Adrenal gland (tissue), 5 donors: ENCODE measurements around the gene CGN.

Experiments
- CTCF ChIP-seq, 6 experiments: fragments of 450-650 bp in 4 of 6; fragments of 200-600 bp in 2 of 6; sonication (generic) in 1 of 6; IDR thresholded peaks; 1 replicate in 5 of 6; 2 replicates in 1 of 6; pipeline versions ENCODE4 v1.5.1 to v1.8.0; 2016 to 2021; ENCODE audit warnings: antibody characterized with exemption in 6 of 6, mild to moderate bottlenecking in 2 of 6, moderate library complexity in 1 of 6
- POLR2A ChIP-seq, 2 donors: fragments of 450-650 bp; IDR thresholded peaks; one replicate each; pipeline ENCODE4 v1.6.1; 2017; ENCODE audit warnings: antibody characterized with exemption in 2 of 2, mild to moderate bottlenecking in 2 of 2, moderate library complexity in 1 of 2
- donor health status: DM: no; HTN: no; CAD: no.

GRCh38 chr1:151504252-151504651 lies 6.9 kb upstream of the CGN start:
- TF ChIP-seq CTCF (IDR thresholded peaks at IDR 0.05) (no peak), POLR2A (IDR thresholded peaks at IDR 0.05) (no peak)
